Stimulated activated CD4-positive, alpha-beta T cell treated with anti-CD3 and anti-CD28 coated beads, Interleukin-2, amount 100 ng/mL, for 24 hours (primary cell): ENCODE data around the gene MKNK2.
A peak's percentile ranks its signal among the peaks of the same experiment; 100 is the strongest.
"Not testable (repeated sequence)": the region's sequence is repeated elsewhere in the genome, so short reads cannot be mapped to it uniquely, and the experiment has no call there.

Experiments used
- DNase-seq, 2 donors: peaks; one replicate each; pipeline ENCODE4 v3.0.0-alpha.2; 2020

Gene MKNK2

GRCh38 chr19:2050991-2051772, at the start of gene MKNK2:
MKNK2 (minus strand) TSS chr19:2051244; CDS start chr19:2050851, 393 bp downstream.
- peak; percentile 96 for DNase-seq

DNA sequence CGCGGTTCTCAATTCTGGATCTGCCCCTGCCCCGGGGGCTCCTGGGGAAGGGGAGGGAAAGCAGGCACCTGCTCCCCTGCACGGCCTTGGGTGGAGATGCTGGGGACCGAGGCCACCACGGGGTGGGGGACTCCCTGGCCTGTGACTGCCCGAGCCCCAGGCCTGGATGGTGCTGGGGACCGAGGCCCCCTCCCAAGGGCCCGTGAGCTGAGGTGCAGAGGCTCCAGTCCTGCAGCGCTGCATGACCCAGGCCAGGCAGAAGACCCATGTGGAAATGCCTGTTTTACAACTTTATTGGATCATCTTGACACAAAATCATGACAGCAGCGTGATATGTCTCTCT, 49.6 kb upstream of the MKNK2 start:
- DNase-seq: no peak

DNA sequence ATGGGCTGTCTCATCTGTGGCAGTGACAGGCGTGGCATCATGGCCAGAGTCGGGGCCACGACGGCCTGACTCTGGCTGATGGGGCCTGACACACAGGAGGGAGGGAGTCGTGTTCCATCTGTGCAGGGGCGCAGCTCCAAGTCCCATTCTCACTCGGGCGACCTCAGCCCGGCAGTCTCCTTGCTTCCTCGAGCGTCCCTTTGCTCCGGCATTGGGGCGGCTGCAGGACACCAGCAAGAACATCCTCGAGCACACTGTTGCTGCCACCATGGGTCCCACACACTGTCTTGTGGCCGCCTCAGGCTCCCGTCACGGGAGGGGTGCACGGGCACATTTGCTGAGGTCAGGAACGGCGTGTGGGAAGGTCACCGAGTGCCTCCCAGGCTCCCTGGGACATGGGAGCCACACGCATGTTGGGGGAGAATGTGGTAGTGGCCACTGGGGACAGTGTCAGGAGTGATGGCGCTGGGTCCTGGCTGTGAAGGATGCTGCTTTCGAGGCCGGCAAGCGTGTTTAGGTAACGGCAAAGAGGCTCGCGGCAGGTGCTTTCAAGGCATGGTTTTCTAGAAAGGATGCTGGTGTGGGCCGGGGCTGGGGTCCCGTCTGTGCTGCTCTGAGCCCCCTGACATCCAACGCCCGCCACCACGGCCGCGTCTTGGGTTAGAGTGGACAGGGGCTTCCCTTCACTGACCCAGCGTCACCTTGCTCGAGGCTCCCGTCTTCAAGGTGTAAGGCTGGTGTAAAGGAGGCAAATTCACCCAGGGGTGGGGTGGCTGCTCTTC, 49.1 kb upstream of the MKNK2 start:
- DNase-seq: no peak

DNA sequence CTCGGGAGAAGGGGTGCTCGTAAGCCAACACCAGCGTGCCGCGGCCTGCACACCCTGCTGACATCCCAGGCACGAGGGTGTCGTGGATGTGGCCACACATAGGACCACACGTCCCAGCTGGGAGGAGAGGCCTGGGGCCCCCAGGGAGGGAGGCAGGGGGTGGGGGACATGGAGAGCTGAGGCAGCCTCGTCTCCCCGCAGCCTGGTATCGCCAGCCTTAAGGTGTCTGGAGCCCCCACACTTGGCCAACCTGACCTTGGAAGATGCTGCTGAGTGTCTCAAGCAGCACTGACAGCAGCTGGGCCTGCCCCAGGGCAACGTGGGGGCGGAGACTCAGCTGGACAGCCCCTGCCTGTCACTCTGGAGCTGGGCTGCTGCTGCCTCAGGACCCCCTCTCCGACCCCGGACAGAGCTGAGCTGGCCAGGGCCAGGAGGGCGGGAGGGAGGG, 48.0 kb upstream of the MKNK2 start:
- DNase-seq: no peak

- no peak for DNase-seq
Measured at GRCh38 chr19:2097886-2098327, 46.9 kb upstream of the MKNK2 start.

DNA sequence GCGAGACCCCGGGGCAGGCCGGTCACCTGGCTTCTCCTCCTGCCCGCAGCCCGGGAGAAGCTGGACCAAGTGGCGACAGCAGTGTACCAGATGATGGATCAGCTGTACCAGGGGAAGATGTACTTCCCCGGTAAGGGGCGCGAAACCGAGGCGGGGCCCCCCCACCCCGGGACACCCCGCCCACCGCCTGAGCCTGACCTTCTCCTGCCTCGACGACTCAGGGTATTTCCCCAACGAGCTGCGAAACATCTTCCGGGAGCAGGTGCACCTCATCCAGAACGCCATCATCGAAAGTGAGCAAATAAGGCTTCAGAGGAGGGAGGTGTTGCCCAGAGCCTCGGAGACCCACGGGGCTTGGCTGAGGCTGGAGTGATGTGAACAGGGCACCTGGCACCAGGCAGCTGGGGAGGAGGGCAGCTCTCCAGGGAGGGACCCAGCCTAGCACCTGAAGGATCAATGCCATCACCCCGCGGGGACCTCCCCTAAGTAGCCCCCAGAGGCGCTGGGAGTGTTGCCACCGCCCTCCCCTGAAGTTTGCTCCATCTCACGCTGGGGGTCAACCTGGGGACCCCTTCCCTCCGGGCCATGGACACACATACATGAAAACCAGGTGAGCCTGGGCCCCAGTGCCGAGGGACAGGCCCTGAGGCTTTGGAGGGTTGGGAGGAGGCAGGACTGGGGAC, 46.3 kb upstream of the MKNK2 start:
- DNase-seq: peak; percentile 61 to 67

GRCh38 chr19:2096480-2097202, 45.6 kb upstream of the MKNK2 start, which contains the start of gene IZUMO4:
IZUMO4 (plus strand) TSS chr19:2096915; CDS start chr19:2096946, 31 bp downstream.
- DNase-seq: peak; percentile 100

GRCh38 chr19:2096034-2096479, 45.0 kb upstream of the MKNK2 start, which contains the start of gene MOB3A:
MOB3A (minus strand) TSS chr19:2096326; CDS start chr19:2078560, 17,766 bp downstream.
- DNase-seq: peak; percentile 86 to 87

- not testable (repeated sequence) for DNase-seq
Measured at GRCh38 chr19:2091926-2092525, 41.0 kb upstream of the MKNK2 start.

- DNase-seq: no peak
Measured at GRCh38 chr19:2089727-2090053, 38.6 kb upstream of the MKNK2 start.

GRCh38 chr19:2089001-2089711, 38.1 kb upstream of the MKNK2 start:
- no peak for DNase-seq

DNA sequence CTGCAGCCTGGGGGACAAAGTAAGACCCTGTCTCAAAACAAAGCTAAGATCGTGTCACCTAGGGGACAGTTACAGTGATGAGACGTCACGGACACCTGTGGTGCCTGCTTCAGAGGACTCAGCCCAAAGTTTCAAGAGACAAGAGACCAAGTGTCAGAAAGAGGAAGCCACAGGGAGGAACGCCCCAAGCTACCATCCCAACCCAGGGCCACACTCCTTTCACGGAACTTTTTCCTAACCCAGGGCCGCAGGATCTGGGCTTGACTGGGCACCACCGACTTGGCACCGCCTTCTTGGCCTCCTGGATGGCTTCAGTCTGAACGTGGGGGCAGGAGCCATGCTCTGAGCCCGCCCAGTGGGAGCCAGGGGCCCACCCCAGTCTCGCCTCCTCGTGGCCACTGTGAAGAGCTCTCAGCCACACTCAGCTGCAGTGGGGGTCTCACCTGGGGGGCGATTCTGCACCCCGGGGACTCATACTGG, 36.6 kb upstream of the MKNK2 start:
- no peak for DNase-seq

DNA sequence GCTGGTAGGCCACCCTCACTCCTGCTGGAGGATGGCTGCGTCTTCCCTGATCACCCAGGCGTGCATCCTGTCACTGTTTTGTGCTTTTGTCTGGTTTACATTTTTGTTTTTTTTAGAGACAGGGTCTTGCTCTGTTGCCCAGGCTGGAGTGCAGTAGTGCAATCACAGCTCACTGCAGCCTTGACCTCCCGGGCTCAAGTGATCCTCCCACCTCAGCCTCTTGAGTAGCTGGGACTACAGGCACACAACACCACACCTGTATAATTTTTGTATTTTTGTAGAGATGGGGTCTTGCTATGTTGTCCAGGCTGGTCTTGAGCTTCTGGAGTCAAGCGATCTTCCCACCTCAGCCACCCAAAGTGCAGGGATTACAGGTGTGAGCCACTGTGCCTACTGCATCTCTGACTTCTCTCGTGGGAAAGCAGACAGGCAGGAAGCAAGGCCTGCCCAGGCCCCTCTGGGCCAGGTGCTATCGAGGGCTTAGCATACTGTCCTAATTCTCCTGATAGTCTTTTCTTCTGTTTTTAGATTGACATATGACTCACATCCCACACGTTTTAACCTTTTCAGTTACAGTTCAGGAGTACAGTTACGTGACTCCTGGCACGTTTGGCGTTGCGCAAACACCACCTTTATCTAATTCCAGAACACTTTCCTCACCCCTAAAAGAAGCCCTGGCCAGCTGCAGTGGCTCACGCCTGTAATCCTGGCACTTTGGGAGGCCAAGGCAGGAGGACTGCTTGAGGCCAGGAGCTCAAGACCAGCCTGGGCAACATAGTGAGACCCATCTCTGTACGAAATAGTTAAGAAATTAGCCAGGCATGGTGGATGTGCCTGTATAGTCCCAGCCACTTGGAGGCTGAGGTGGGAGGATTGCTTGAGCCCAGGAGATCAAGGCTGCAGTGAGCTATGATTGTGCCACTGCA, 35.9 kb upstream of the MKNK2 start:
- DNase-seq: peak in 1 of 2 donors; percentile 79

- peak; percentile 89 to 94 for DNase-seq
Measured at GRCh38 chr19:2084993-2085720, 34.1 kb upstream of the MKNK2 start.

GRCh38 chr19:2083174-2083854, 32.3 kb upstream of the MKNK2 start:
- peak; percentile 64 to 73 for DNase-seq

DNA sequence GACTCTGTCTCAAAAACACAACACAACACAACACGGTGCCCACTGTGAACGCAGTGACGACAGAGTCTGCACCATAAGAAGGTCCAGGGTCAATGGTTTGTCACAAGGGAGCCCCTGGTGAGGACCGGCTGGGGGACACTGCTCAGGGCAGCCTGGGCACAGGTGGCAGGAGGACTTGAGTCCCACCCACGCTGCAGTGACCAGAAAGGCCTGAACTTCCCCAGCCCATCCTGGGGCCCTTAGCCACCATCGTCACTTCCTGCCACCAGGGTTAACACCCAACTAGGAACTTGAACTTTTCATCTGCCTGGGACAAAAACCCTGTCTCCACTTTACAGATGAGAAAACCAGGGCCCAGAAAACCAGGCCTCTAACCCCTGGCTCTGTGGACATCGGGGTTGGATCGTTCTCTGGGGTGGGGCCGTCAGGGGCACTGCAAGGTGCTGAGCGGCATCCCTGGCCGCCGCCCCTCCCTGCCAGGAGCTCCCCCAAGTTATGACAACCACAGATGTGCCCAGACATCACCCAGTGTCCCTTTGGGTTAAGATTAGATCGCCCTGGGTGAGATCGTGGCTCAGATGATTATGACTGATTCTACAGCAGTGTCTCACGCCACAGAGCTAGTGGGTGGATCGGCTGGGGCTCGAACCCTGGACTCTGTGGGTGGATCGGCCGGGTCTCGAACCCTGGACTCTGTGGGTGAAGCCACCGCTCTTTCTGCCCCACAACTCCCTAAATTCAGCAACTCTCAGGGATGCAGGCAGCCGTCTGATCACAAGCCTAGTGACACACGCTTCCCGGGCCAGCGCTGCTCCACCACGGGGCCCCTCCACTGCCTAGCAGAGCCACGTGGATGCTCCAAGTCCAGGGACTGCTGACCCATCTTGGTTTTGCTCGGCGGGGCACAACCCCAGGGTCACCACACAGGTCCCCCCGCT, 31.1 kb upstream of the MKNK2 start:
- DNase-seq: peak in 1 of 2 donors; percentile 56

- DNase-seq: no peak
Measured at GRCh38 chr19:2080336-2080988, 29.4 kb upstream of the MKNK2 start.
